Endothelial cell of umbilical vein (primary cell): ENCODE data around the gene SPATA32. TPM values are rescaled to one million over a fixed set of nuclear protein-coding genes. Genes with fewer than 3 reads are reported as not detected.
A peak's percentile ranks its signal among the peaks of the same experiment; 100 is the strongest.

ENCODE experiments used
- BruUV-seq: library from RNA; stranded (reverse); fragments of 400-500 nt; replicated peaks from 2 replicates; lab custom pipeline; 2021; lab: Mats Ljungman, UMichigan
- CTCF ChIA-PET: fragments of 300-600, 350-600 bp; sonication (Branson Sonifier 250); formaldehyde crosslinking; loops from one replicate; lab custom pipeline; 2021; ENCODE audit warnings: antibody characterized with exemption, inconsistent platforms; lab: Charles Lee
- POLR2A ChIA-PET: fragments of 300-600, 350-600 bp; sonication (Branson Sonifier 250); formaldehyde crosslinking; loops from one replicate; lab custom pipeline; 2021; ENCODE audit warnings: antibody characterized with exemption, inconsistent platforms; lab: Charles Lee
- DNase-seq: peaks from one replicate; pipeline ENCODE4 v3.0.0-alpha.2; 2011; ENCODE audit warnings: low read depth, low spot score
- FAIRE-seq: peaks from 2 replicates; lab custom pipeline; 2011; peaks lifted over from hg19 to GRCh38; lab: Jason Lieb, UNC
- H2AFZ ChIP-seq: 2 replicates; pipeline ENCODE4 v1.6.0; 2012; ENCODE audit warnings: low read depth, low read length, control low read depth, inconsistent platforms
- H3K27ac ChIP-seq: 2 replicates; pipeline ENCODE4 v1.5.1; 2011; ENCODE audit warnings: low read depth, mild to moderate bottlenecking, control low read depth, low read length, moderate library complexity; ENCODE audit not compliant: insufficient read depth
- H3K27me3 ChIP-seq, 2 experiments: 2 replicates each; pipeline versions ENCODE4 v1.6.0 to v1.6.1; 2011; ENCODE audit warnings: low read length in 2 of 2, mixed read lengths in 1 of 2; ENCODE audit not compliant: control insufficient read depth in 2 of 2, insufficient read depth in 2 of 2
- H3K36me3 ChIP-seq, 2 experiments: 2 replicates in 1 of 2; 3 replicates in 1 of 2; pipeline ENCODE4 v1.5.1; 2011; ENCODE audit warnings: low read length in 2 of 2, mild to moderate bottlenecking in 1 of 2, moderate library complexity in 1 of 2; ENCODE audit not compliant: control insufficient read depth in 2 of 2, insufficient read depth in 2 of 2; ENCODE audit errors: extremely low read depth in 1 of 2
- H3K4me1 ChIP-seq: 3 replicates; pipeline ENCODE4 v1.5.1; 2011; ENCODE audit warnings: mild to moderate bottlenecking, low read length; ENCODE audit not compliant: control insufficient read depth, insufficient read depth; ENCODE audit errors: extremely low read depth
- H3K4me2 ChIP-seq: 2 replicates; pipeline ENCODE4 v1.6.1; 2011; ENCODE audit warnings: low read length, control low read depth, mixed read lengths; ENCODE audit not compliant: insufficient read depth
- H3K4me3 ChIP-seq, 3 experiments: fragments of 200-600 bp in 1 of 3; sonication (generic), shearing (Covaris generic) in 1 of 3; replicated peaks in 1 of 3; 2 replicates each; pipeline ENCODE4 v1.5.1; 2011 to 2016; ENCODE audit warnings: control low read depth in 3 of 3, low read length in 3 of 3, mild to moderate bottlenecking in 2 of 3, inconsistent platforms in 1 of 3, low read depth in 1 of 3, moderate library complexity in 1 of 3; ENCODE audit not compliant: insufficient read depth in 1 of 3
- H3K79me2 ChIP-seq: 2 replicates; pipeline ENCODE4 v1.6.0; 2012; ENCODE audit warnings: low read length, inconsistent platforms; ENCODE audit not compliant: control insufficient read depth, insufficient read depth
- H3K9ac ChIP-seq: replicated peaks from 2 replicates; pipeline ENCODE3; 2011; ENCODE audit warnings: low read length, control low read depth; ENCODE audit not compliant: insufficient read depth; ENCODE audit errors: extremely low read depth
- H3K9me1 ChIP-seq: replicated peaks from 3 replicates; pipeline ENCODE4 v1.6.0; 2011; ENCODE audit warnings: mild to moderate bottlenecking, low read length; ENCODE audit not compliant: control insufficient read depth, insufficient read depth; ENCODE audit errors: extremely low read depth
- H3K9me3 ChIP-seq: replicated peaks from 2 replicates; pipeline ENCODE4 v1.5.1; 2012; ENCODE audit warnings: low read length, inconsistent platforms; ENCODE audit not compliant: control insufficient read depth, insufficient read depth
- H4K20me1 ChIP-seq: replicated peaks from 2 replicates; pipeline ENCODE3; 2011; ENCODE audit warnings: mild to moderate bottlenecking, low read length; ENCODE audit not compliant: control insufficient read depth, insufficient read depth; ENCODE audit errors: extremely low read depth
- CTCF ChIP-seq, 2 donors: IDR thresholded peaks; 1 replicate in 1 of 2; 2 replicates in 1 of 2; pipeline ENCODE4 v1.5.1; 2011; ENCODE audit warnings: low read length in 2 of 2, mild to moderate bottlenecking in 2 of 2, moderate library complexity in 2 of 2, control low read depth in 1 of 2, inconsistent platforms in 1 of 2, low read depth in 1 of 2; ENCODE audit not compliant: insufficient read depth in 1 of 2; ENCODE audit errors: extremely low read depth in 1 of 2
- EZH2 ChIP-seq: IDR thresholded peaks from 2 replicates; pipeline ENCODE4 v1.6.1; 2012; ENCODE audit warnings: borderline replicate concordance, low read depth, mild to moderate bottlenecking, moderate library complexity, low read length, inconsistent platforms; ENCODE audit not compliant: severe bottlenecking
- FOS ChIP-seq: IDR thresholded peaks from 2 replicates; pipeline ENCODE4 v1.6.1; 2011; ENCODE audit warnings: mild to moderate bottlenecking, low read length, moderate library complexity, borderline replicate concordance; ENCODE audit not compliant: insufficient read depth
- GATA2 ChIP-seq: IDR thresholded peaks from 2 replicates; pipeline ENCODE4 v1.7.0; 2011; ENCODE audit warnings: low read depth, mild to moderate bottlenecking, moderate library complexity, mixed read lengths, low read length; ENCODE audit not compliant: insufficient read length, insufficient read depth
- JUN ChIP-seq: IDR thresholded peaks from 2 replicates; pipeline ENCODE4 v1.6.1; 2011; ENCODE audit warnings: borderline replicate concordance, low read depth; ENCODE audit not compliant: insufficient read length, insufficient read depth
- MAX ChIP-seq: IDR thresholded peaks from 2 replicates; pipeline ENCODE4 v1.6.1; 2011; ENCODE audit not compliant: insufficient read depth, insufficient read length
- MYC ChIP-seq: IDR thresholded peaks from one replicate; pipeline ENCODE4 v1.6.1; 2011; ENCODE audit warnings: mild to moderate bottlenecking, low read depth, low read length
- POLR2A ChIP-seq: IDR thresholded peaks from 2 replicates; pipeline ENCODE4 v1.6.1; 2012; ENCODE audit warnings: low read depth, mild to moderate bottlenecking, control low read depth, low read length
- POLR2AphosphoS5 ChIP-seq: IDR thresholded peaks from 2 replicates; pipeline ENCODE4 v1.6.1; 2012; ENCODE audit warnings: low read depth, mild to moderate bottlenecking, control low read depth, low read length, moderate library complexity; ENCODE audit not compliant: insufficient read depth
- dilution Hi-C: fragments of 300-500 bp; cut with MboI; formaldehyde crosslinking; loops from one replicate; pipeline ENCODE4 v1.15.0; 2019; ENCODE audit warnings: low sequenced_read_pairs; ENCODE audit not compliant: extremely low pct_ligation_motif_present
- intact Hi-C: fragments of 100-400 bp; cut with micrococcal nuclease; formaldehyde crosslinking; loops from one replicate; pipeline ENCODE4 v1.10.0; 2022
- polyA plus RNA-seq, 4 experiments: library from polyadenylated mRNA; depleted of rRNA in 3 of 4; stranded (reverse) in 3 of 4; unstranded in 1 of 4; fragments of >200 nt; gene quantifications; 2 replicates each; pipeline versions ENCODE4 v1.2.1 to v1.2.3, GENCODE V29; 2011 to 2012; ENCODE audit warnings: missing spikeins in 1 of 4
- total RNA-seq: library from RNA; stranded (reverse); gene quantifications from 2 replicates; pipeline ENCODE4 v1.2.3, GENCODE V29; 2021

The SPATA32 gene
- total and polyA plus RNA-seq, 2 donors (not counting 3 experiments of a cell fraction or from before 2014, with no cell fraction given) = not detected

DNA sequence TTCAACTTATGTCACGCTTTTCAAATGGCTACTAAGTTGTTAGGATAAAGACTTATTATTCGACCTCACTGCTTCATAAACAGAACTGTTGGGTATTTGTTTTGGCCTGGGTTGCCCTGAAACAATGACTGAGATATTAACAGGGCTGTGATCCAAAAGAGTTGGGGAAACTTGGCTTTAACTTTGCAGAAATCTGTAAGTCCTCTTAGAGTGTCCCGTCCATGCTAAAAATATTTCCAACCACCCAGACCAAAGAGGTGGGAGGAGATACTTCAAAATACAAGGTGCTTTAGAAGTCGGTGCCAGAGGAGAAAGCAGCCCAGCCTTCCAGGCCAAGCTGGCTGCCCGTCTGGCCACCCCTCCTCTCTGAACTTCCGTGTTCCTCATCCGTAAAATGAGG, 16.1 kb upstream of the SPATA32 start:
- H3K4me2 ChIP-seq = peak overlapping the region; percentile 37

More for the DNA sequence above, 16.1 kb upstream of the SPATA32 start:
- Histone ChIP-seq H3K9me1 (no peaks in the 10 kb centered on the region), H3K9me3 (no peaks in the 10 kb centered on the region), H3K4me3 (no peak overlapping the region), H3K27ac (peak overlapping the region; percentile 40), H2AFZ (no peak overlapping the region), H3K9ac (no peak overlapping the region), H3K79me2 (no peaks in the 10 kb centered on the region), H3K36me3 (peaks cover 5 to 8% of the 10 kb centered on the region in 2 experiments), H3K27me3 (no peaks in the 10 kb centered on the region), H3K4me1 (peaks cover 27% of the 10 kb centered on the region), H4K20me1 (no peaks in the 10 kb centered on the region)
- BruUV-seq = no TSS peak
- ChIA-PET CTCF (interaction anchor here (0.6 to 6.6 kb wide), 31 partner anchors 9 to 714 kb away, joined by 3 to 283 read pairs (median 10); partner anchors contain the start of gene MAP3K14), POLR2A (interaction anchor here (1.1 to 2.5 kb wide), 3 partner anchors 34 to 107 kb away, joined by 3 to 13 read pairs (median 5); partner anchors contain the start of gene MAP3K14)
- FAIRE-seq = peak; percentile 33
- intact Hi-C loops = loop anchor here (1.0 to 2.0 kb wide), 2 partner anchors 39 to 107 kb away; partner anchors contain the start of gene MAP3K14
- DNase-seq = peak; percentile 89
- dilution Hi-C loops = no loop called here
- TF ChIP-seq POLR2A = no peak
- TF ChIP-seq CTCF (IDR thresholded peaks at IDR 0.05; ENCODE audit: extremely low read depth in 1 of 2, insufficient read depth in 1 of 2, low read depth in 1 of 2, low read length in 2 of 2) = no peak
- TF ChIP-seq MYC = no peak
- TF ChIP-seq FOS = no peak
- TF ChIP-seq EZH2 = no peak
- no peak for TF ChIP-seq GATA2
- TF ChIP-seq JUN = no peak
- no peak for TF ChIP-seq POLR2AphosphoS5
- TF ChIP-seq MAX = no peak
